Breast epithelium (tissue), 4 donors: Measurements from ENCODE around the gene PEBP1. TPM values are rescaled to one million over a fixed set of nuclear protein-coding genes. Genes with fewer than 3 reads are reported as not detected.

ENCODE experiments used
- DNase-seq, 2 donors: peaks; one replicate each; pipeline ENCODE4 v3.0.0-alpha.2; 2019; ENCODE audit warnings: low spot score in 2 of 2
- H3K27ac ChIP-seq, 2 donors: fragments of 200-600 bp; sonication (generic) in 1 of 2; one replicate each; pipeline ENCODE4 v1.5.1; 2016 to 2019; ENCODE audit warnings: mild to moderate bottlenecking in 1 of 2
- H3K27me3 ChIP-seq, 2 donors: fragments of 200-600 bp; sonication (generic) in 1 of 2; one replicate each; pipeline versions ENCODE4 v1.5.1 to v1.6.0; 2017 to 2019; ENCODE audit warnings: control low read depth in 1 of 2, mild to moderate bottlenecking in 1 of 2
- H3K36me3 ChIP-seq: fragments of 200-600 bp; one replicate; pipeline ENCODE4 v1.5.1; 2019
- H3K4me1 ChIP-seq, 2 donors: fragments of 200-600 bp; sonication (generic); one replicate each; pipeline ENCODE4 v1.5.1; 2016 to 2019; ENCODE audit warnings: control low read depth in 1 of 2
- H3K4me3 ChIP-seq, 3 donors: fragments of 200-600 bp; sonication (generic); 1 replicate in 2 of 3; 2 replicates in 1 of 3; pipeline ENCODE4 v1.5.1; 2016 to 2019; ENCODE audit warnings: mild to moderate bottlenecking in 3 of 3, moderate library complexity in 2 of 3
- H3K9me3 ChIP-seq, 2 donors: fragments of 200-600 bp; sonication (generic) in 1 of 2; one replicate each; pipeline ENCODE4 v1.5.1; 2016 to 2019; ENCODE audit warnings: control low read depth in 1 of 2
- CTCF ChIP-seq, 3 donors: fragments of 450-650 bp; IDR thresholded peaks; one replicate each; pipeline ENCODE4 v1.5.1; 2016 to 2017; ENCODE audit warnings: antibody characterized with exemption in 3 of 3, mild to moderate bottlenecking in 3 of 3, moderate library complexity in 3 of 3
- POLR2A ChIP-seq: fragments of 450-650 bp; IDR thresholded peaks from one replicate; pipeline ENCODE4 v1.6.1; 2016; ENCODE audit warnings: antibody characterized with exemption, mild to moderate bottlenecking, moderate library complexity
- POLR2AphosphoS5 ChIP-seq, 3 donors: sonication (generic); formaldehyde crosslinking; IDR thresholded peaks; one replicate each; pipeline ENCODE4 v1.6.1; 2017; ENCODE audit warnings: antibody characterized with exemption in 3 of 3
- intact Hi-C: fragments of 100-400 bp; cut with DNase I; formaldehyde crosslinking; loops from one replicate; pipeline ENCODE4 v1.15.1; 2023; ENCODE audit warnings: low total_unique reads
- total RNA-seq, 3 donors: library from RNA; depleted of rRNA; stranded (reverse); fragments of >200 nt; gene quantifications; one replicate each; pipeline ENCODE4 v1.1.0, GENCODE V29; 2016

PEBP1 gene
- 100 to 1,000 TPM; 373 to 507 (median 440) TPM for total RNA-seq

- intact Hi-C loops: no loop called here
- Histone ChIP-seq H3K4me3 (peak within 1 kb of the TSS; percentile 95 to 97 (median 96)), H3K27ac (peak within 1 kb of the TSS; percentile 93 to 94), H3K4me1 (no peaks in the 10 kb centered on the region), H3K36me3 (no peaks in the 10 kb centered on the region), H3K9me3 (no peaks in the 10 kb centered on the region), H3K27me3 (no peaks in the 10 kb centered on the region)
- peak; percentile 94 to 96 for DNase-seq
- TF ChIP-seq POLR2A (peak; percentile 72), CTCF (IDR thresholded peaks at IDR 0.05) (no peak), POLR2AphosphoS5 (IDR thresholded peaks at IDR 0.05) (peak; percentile 77 to 89 (median 80))
Measured at GRCh38 chr12:118135788-118136558, at the start of gene PEBP1. PEBP1 (plus strand) TSS chr12:118136124; CDS start chr12:118136210, 86 bp downstream.

GRCh38 chr12:118089782-118090181 is 46.1 kb upstream of the PEBP1 start:
- intact Hi-C loops: no loop called here
- DNase-seq: no peak
- no peaks in the 10 kb centered on the region for H3K4me1 ChIP-seq
- TF ChIP-seq POLR2AphosphoS5 (IDR thresholded peaks at IDR 0.05): no peak
- TF ChIP-seq CTCF (IDR thresholded peaks at IDR 0.05): no peak
- TF ChIP-seq POLR2A: no peak
- H3K9me3 ChIP-seq: no peaks in the 10 kb centered on the region
- H3K27ac ChIP-seq: no peak overlapping the region
- no peaks in the 10 kb centered on the region for H3K36me3 ChIP-seq
- H3K27me3 ChIP-seq: no peaks in the 10 kb centered on the region
- H3K4me3 ChIP-seq: no peak overlapping the region

GRCh38 chr12:118094039-118094438 is 41.9 kb upstream of the PEBP1 start:
- DNase-seq: no peak
- TF ChIP-seq POLR2A: no peak
- no peak for TF ChIP-seq POLR2AphosphoS5 (IDR thresholded peaks at IDR 0.05)
- no peak for TF ChIP-seq CTCF (IDR thresholded peaks at IDR 0.05)
- intact Hi-C loops: no loop called here
- H3K9me3 ChIP-seq: no peaks in the 10 kb centered on the region
- H3K27me3 ChIP-seq: no peaks in the 10 kb centered on the region
- no peaks in the 10 kb centered on the region for H3K4me1 ChIP-seq
- H3K4me3 ChIP-seq: no peak overlapping the region
- H3K27ac ChIP-seq: no peak overlapping the region
- H3K36me3 ChIP-seq: no peaks in the 10 kb centered on the region

DNA sequence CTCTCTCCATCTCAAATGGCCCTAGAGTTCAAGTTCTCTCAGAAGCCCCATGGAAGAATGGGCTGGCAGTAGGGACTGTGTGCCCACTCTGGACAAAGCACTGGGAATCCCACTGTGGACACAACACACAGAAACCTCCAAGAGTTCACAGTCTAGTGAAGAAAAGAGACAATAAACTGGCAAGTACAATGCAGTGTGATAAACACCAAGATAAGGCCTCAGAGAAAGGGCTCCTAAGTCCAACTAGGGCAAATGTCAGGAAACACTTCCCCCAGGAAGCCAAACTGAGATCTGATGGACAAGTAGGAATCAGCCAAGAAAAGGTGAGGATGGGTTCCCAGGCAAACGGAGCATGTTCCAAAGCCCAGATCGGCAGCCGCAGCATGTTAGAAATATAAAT is 37.5 kb upstream of the PEBP1 start:
- DNase-seq: no peak
- H3K27me3 ChIP-seq: no peaks in the 10 kb centered on the region
- no peak overlapping the region for H3K4me3 ChIP-seq
- H3K9me3 ChIP-seq: no peaks in the 10 kb centered on the region
- no peak overlapping the region for H3K27ac ChIP-seq
- no peaks in the 10 kb centered on the region for H3K4me1 ChIP-seq
- intact Hi-C loops: no loop called here
- TF ChIP-seq POLR2AphosphoS5 (IDR thresholded peaks at IDR 0.05): no peak
- TF ChIP-seq CTCF (IDR thresholded peaks at IDR 0.05): no peak
- no peak for TF ChIP-seq POLR2A
- H3K36me3 ChIP-seq: no peaks in the 10 kb centered on the region

GRCh38 chr12:118098911-118099671 is 36.8 kb upstream of the PEBP1 start:
- DNase-seq: no peak
- no peak for TF ChIP-seq CTCF (IDR thresholded peaks at IDR 0.05)
- no peak for TF ChIP-seq POLR2A
- no peak for TF ChIP-seq POLR2AphosphoS5 (IDR thresholded peaks at IDR 0.05)
- no peaks in the 10 kb centered on the region for H3K4me1 ChIP-seq
- intact Hi-C loops: no loop called here
- H3K27ac ChIP-seq: no peak overlapping the region
- H3K9me3 ChIP-seq: no peaks in the 10 kb centered on the region
- H3K4me3 ChIP-seq: no peak overlapping the region
- H3K27me3 ChIP-seq: no peaks in the 10 kb centered on the region
- no peaks in the 10 kb centered on the region for H3K36me3 ChIP-seq
